Large intestine (tissue), 3 donors: ENCODE results near the gene EDDM13. TPM values are rescaled to one million over a fixed set of nuclear protein-coding genes. Genes with fewer than 3 reads are reported as not detected.
"Not testable (repeated sequence)": the region's sequence is repeated elsewhere in the genome, so short reads cannot be mapped to it uniquely, and the experiment has no call there.

Experiments
- DNase-seq, 2 donors: peaks; one replicate each; pipeline versions ENCODE4 v3.0.0 to v3.0.0-alpha.2; 2013
- H3K27ac ChIP-seq: one replicate; pipeline ENCODE4 v1.5.1; 2013; ENCODE audit warnings: low read length
- H3K27me3 ChIP-seq: 2 replicates; pipeline ENCODE4 v1.6.1; 2013; ENCODE audit warnings: low read length; ENCODE audit not compliant: control insufficient read depth, insufficient read depth
- H3K36me3 ChIP-seq: 2 replicates; pipeline ENCODE4 v1.6.1; 2013; ENCODE audit warnings: low read length; ENCODE audit not compliant: control insufficient read depth, insufficient read depth
- H3K4me1 ChIP-seq: one replicate; pipeline ENCODE4 v1.6.1; 2013; ENCODE audit warnings: low read length; ENCODE audit not compliant: control insufficient read depth, insufficient read depth
- H3K4me3 ChIP-seq: one replicate; pipeline ENCODE4 v1.5.1; 2013; ENCODE audit warnings: low read length
- H3K9me3 ChIP-seq: one replicate; pipeline ENCODE4 v1.6.1; 2013; ENCODE audit warnings: mild to moderate bottlenecking, low read depth, low read length, moderate library complexity; ENCODE audit not compliant: control insufficient read depth
- WGBS: methylation state at CpG from one replicate; pipeline ENCODE4 v1.1.5; 2013; ENCODE audit warnings: low lambda C conversion rate; ENCODE audit not compliant: insufficient coverage; 5-methylcytosine and 5-hydroxymethylcytosine counted together
- polyA plus RNA-seq: library from polyadenylated mRNA; unstranded; fragments of 120-200 nt; gene quantifications from one replicate; pipeline ENCODE4 v1.2.1, GENCODE V29; 2013

Gene EDDM13
- polyA plus RNA-seq, 1 donor: 1.2 TPM

DNA sequence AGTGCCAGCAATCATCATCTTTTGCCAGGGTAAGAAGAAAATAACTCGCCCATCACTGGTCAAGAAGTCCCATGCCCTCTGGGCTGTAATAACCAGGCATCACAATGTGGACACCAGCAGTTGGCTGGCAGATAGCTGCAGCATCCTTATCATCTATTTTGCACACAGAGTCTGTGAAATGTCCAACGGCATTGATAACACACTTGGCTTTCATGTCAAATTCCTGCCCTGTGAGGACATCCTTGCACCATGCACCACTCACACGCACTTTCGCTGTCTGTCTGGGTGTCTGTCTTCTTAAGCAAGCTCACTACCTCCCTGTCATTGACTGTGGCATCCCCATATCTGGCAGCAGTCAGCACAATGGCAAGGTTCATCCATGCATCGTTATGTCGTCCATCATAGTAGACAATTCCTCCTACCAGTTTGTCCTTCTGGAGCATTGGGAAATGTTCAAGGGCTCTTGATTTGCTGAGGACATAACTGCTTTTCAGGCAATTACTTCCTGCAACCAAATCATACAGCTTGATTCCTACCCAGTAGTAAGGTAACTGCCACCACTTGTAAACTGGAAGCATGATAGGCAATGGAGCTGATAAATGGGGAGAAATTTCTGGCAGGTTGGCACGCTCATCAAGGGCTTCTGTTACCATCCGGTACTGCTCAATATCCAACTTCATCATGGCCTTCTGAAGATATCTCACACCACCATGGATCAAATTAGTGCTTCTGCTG, 48.9 kb downstream of the EDDM13 start:
- no CpG with 5 or more reads among the region's 8 CpGs for WGBS
- H3K27me3 ChIP-seq: no peaks in the 10 kb centered on the region
- H3K27ac ChIP-seq: no peak overlapping the region
- H3K9me3 ChIP-seq: no peaks in the 10 kb centered on the region
- H3K4me3 ChIP-seq: no peak overlapping the region
- no peaks in the 10 kb centered on the region for H3K36me3 ChIP-seq
- no peaks in the 10 kb centered on the region for H3K4me1 ChIP-seq
- DNase-seq: no peak

DNA sequence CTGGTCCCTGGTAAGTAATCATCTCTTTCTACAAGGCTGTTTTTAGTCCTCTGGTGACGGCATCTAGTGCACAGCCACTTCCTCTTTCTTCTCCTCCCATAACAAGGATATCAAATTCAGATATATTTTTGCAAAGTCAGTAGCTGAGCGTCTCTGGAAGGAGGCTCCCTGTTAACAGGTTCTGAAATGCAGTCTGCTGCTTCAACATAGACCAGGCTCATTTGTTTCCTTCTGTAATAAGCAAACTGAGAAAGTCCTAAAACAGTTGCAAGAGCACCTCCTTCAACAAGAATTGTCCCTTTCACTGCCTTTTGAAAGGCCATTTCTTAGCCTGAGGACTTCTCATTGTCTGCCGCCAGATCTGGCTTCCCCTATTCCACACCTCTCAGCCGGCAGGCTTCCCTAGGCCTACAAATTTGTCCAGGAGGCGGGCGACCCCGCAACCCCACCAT, 49.5 kb downstream of the EDDM13 start:
- no peaks in the 10 kb centered on the region for H3K9me3 ChIP-seq
- H3K27me3 ChIP-seq: no peaks in the 10 kb centered on the region
- no peaks in the 10 kb centered on the region for H3K36me3 ChIP-seq
- DNase-seq: no peak
- H3K27ac ChIP-seq: no peak overlapping the region
- H3K4me1 ChIP-seq: no peaks in the 10 kb centered on the region
- 83% methylated on average over 1 of the region's 7 CpGs for WGBS
- no peak overlapping the region for H3K4me3 ChIP-seq

DNA sequence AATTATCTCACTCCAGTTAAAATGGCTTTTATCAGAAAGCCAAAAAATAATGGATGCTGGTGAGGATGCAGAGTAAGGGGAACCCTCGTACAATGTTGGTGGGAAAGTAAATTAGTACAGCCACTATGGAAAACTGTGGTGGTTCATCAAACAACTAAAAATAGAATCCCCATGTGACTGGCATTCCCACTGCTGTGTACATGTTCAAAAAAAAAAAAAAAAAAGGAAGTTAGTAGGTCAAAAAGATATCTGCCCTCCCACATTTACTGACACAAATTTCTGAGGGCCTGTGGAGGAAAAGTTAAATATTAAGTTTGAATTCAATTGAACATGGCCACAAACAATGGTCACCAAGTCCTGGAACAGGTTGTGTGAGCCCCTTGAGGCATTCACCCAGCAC, 51.9 kb downstream of the EDDM13 start:
- no peak overlapping the region for H3K27ac ChIP-seq
- H3K36me3 ChIP-seq: no peaks in the 10 kb centered on the region
- no peak overlapping the region for H3K4me3 ChIP-seq
- WGBS: 80% methylated on average over 1 of the region's 1 CpG
- no peaks in the 10 kb centered on the region for H3K4me1 ChIP-seq
- H3K27me3 ChIP-seq: no peaks in the 10 kb centered on the region
- DNase-seq: no peak
- H3K9me3 ChIP-seq: no peaks in the 10 kb centered on the region

DNA sequence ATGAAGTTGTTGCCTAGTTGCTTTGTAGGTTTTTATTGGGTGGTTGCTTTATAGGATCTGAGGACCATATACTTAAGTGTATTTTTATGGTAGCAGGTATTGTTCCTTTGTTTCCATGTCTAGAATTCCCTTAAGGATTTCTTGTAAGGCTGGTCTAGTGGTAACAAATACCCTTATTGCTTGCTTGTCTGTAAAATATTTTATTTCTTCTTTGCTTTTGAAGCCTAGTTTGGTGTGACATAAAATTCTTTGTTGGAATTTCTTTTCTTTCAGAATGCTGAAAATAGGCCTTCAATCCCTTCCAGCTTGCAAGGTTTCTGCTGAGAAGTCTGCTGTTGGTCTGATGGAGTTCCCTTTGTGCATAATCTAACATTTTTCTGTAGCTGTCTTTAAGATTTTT, 60.1 kb downstream of the EDDM13 start:
- DNase-seq: no peak
- H3K36me3 ChIP-seq: no peaks in the 10 kb centered on the region
- H3K27ac ChIP-seq: no peak overlapping the region
- H3K4me1 ChIP-seq: no peaks in the 10 kb centered on the region
- H3K9me3 ChIP-seq: peaks cover 3% of the 10 kb centered on the region
- no peak overlapping the region for H3K4me3 ChIP-seq
- no peaks in the 10 kb centered on the region for H3K27me3 ChIP-seq

DNA sequence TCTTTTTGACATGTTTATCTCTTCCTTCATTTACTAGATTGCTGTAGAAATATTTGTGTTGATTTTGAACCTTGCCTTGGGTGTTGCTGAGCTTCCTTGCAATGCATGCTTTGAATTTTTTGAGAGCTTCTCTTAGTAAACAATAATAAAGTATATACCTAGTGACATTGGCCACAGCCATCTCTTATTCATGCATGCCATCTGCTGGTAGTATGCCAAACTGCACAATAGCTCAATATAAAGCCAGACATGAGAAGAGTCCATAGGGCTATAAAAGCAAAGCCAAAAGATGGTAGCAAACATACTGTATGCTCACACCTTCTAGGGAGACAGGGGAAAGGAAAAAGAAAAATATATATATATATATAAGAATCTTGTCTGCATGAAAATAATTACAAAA, 61.0 kb downstream of the EDDM13 start:
- Histone ChIP-seq H3K4me3 (no peak overlapping the region), H3K4me1 (no peaks in the 10 kb centered on the region), H3K27ac (no peak overlapping the region), H3K9me3 (peaks cover 3% of the 10 kb centered on the region), H3K36me3 (no peaks in the 10 kb centered on the region), H3K27me3 (no peaks in the 10 kb centered on the region)
- DNase-seq: no peak

DNA sequence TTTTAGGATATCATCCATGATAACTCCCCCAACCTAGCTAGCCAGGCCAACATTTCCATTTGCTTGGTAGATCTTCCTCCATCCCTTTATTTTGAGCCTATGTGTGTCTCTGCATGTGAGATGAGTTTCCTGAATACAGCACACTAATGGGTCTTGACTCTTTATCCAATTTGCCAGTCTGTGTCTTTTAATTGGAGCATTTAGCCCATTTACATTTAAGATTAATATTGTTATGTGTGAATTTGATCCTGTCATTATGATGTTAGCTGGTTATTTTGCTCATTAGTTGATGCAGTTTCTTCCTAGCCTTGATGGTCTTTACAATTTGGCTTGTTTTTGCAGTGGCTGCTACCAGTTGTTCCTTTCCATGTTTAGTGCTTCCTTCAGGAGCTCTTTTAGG, 62.8 kb downstream of the EDDM13 start:
- not testable (repeated sequence) for H3K9me3 ChIP-seq, H3K36me3 ChIP-seq, H3K4me1 ChIP-seq, H3K27me3 ChIP-seq, H3K27ac ChIP-seq, H3K4me3 ChIP-seq, DNase-seq

DNA sequence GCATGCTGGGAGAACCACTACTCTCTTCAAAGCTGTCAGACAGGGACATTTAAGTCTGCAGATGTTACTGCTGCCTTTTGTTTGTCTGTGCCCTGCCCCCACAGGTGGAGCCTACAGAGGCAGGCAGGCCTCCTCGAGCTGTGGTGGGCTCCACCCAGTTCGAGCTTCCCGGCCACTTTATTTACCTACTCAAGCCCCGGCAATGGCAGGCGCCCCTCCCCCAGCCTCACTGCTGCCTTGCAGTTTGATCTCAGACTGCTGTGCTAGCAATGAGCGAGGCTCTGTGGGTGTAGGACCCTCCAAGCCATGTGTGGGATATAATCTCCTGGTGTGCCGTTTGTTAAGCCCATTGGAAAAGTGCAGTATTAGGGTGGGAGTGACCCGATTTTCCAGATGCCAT, 64.5 kb downstream of the EDDM13 start:
- DNase-seq, H3K36me3 ChIP-seq, H3K27me3 ChIP-seq, H3K9me3 ChIP-seq, H3K27ac ChIP-seq, H3K4me3 ChIP-seq, H3K4me1 ChIP-seq: not testable (repeated sequence)
- WGBS: no CpG with 5 or more reads among the region's 8 CpGs

DNA sequence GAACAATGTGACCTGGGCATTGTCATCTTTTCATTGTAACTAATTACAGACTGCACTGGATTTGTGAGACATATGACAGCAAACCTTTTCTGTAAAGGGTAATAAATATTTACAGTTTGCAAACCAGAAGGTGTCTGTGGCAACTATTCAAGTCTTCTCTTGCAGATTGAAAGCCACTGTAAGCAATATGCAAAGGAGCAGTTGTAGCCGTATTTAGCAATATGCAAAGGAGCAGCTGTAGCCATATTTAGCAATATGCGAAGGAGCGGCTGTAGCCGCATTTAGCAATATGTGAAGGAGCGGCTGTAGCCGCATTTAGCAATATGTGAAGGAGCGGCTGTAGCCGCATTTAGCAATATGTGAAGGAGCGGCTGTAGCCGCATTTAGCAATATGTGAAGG, 66.5 kb downstream of the EDDM13 start:
- WGBS: no CpG with 5 or more reads among the region's 10 CpGs
- not testable (repeated sequence) for DNase-seq, H3K36me3 ChIP-seq, H3K9me3 ChIP-seq, H3K4me3 ChIP-seq, H3K4me1 ChIP-seq, H3K27me3 ChIP-seq, H3K27ac ChIP-seq

DNA sequence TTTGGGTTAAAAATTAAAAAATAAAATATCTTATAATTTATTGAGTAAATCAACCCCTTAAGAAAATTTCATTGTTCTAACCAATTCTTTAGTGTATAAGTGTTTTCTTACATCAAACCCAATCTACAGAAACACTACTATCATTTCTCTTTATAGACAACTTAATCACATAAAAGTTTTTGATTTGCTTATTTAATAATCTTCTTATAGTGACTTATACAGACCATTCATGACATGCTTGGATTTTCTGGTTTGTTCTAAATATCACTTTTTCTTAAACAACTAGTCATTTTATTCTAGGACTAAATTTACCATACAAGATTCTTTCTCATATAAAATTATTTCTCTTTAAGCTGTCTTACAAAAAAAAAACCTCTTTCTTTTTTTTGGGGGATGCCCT, 69.4 kb downstream of the EDDM13 start:
- no peak for DNase-seq
- Histone ChIP-seq H3K9me3 (no peaks in the 10 kb centered on the region), H3K4me1 (no peaks in the 10 kb centered on the region), H3K4me3 (no peak overlapping the region), H3K27ac (no peak overlapping the region), H3K36me3 (no peaks in the 10 kb centered on the region), H3K27me3 (no peaks in the 10 kb centered on the region)

DNA sequence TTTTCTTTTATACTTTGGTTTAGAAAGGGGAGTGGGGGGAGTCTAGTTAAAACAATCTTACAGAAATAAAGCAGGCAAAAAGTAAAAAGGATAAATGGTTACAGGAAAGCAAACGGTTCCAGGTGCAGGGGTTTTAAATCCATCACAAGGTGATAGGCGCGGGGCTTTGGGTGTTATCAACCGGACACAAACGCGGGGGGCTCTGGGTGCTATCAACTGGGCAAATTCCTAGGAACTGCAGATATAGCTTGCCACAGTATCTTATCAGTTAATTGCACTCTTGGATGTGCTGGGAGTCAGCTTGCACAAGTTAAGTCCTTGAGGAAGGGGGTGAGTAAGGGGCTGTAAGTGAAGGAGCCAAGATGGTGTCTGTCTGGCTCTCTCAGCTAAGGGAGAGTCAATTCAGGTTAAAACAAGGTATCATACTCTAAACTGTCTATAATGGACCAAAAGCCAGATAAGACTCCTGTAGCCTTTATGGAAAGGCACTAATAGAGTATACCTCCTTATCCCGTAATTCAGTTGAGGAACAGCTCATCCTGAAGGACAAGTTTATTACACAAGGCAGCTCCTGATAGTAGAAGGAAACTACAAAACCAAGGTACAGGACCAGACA, 74.7 kb downstream of the EDDM13 start:
- Histone ChIP-seq H3K4me3 (no peak overlapping the region), H3K27ac (no peak overlapping the region), H3K27me3 (no peaks in the 10 kb centered on the region), H3K4me1 (peaks cover 3% of the 10 kb centered on the region), H3K9me3 (no peaks in the 10 kb centered on the region), H3K36me3 (no peaks in the 10 kb centered on the region)
- WGBS: 14% methylated on average over 3 of the region's 7 CpGs
- DNase-seq: no peak

DNA sequence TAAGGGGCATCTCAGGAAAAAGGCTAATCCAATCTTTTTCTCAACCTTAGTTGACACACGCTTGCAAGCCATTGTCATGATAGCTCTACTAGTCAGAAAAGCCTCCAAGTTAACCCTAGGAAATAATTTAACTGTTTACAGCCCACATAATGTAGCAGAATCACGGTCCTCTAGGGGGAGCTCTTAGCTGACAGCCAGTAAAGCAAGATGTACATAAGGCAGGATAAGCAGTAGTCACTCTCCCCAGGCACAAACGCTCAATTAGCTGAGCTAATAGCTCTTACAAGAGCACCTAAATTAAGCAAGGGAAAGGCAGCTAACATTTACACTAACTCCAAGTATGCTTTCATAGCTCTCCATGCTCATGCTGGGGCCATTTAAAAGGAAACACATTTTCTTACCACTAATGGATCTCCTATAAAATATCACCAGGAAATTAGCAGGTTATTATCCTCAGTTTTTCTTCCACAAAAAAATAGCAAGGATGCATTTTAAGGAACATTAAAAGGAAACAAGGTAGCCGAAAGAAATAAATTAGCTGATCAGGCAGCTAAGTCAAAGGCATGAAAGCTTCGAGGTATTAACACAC, 75.8 kb downstream of the EDDM13 start:
- no peak overlapping the region for H3K4me3 ChIP-seq
- no peaks in the 10 kb centered on the region for H3K9me3 ChIP-seq
- no peak for DNase-seq
- H3K27me3 ChIP-seq: no peaks in the 10 kb centered on the region
- H3K36me3 ChIP-seq: no peaks in the 10 kb centered on the region
- H3K4me1 ChIP-seq: peaks cover 3% of the 10 kb centered on the region
- WGBS: no CpG with 5 or more reads among the region's 5 CpGs
- H3K27ac ChIP-seq: no peak overlapping the region
